Posterior vena cava (tissue), 2 donors: ENCODE results near the gene ATP6V1E1. TPM values are rescaled to one million over a fixed set of nuclear protein-coding genes. Genes with fewer than 3 reads are reported as not detected.
"Not testable (repeated sequence)": the region's sequence is repeated elsewhere in the genome, so short reads cannot be mapped to it uniquely, and the experiment has no call there.

Experiments
- DNase-seq: peaks from one replicate; pipeline ENCODE4 v3.0.0-alpha.2; 2020; ENCODE audit warnings: low spot score
- intact Hi-C, 2 donors: fragments of 100-400 bp; cut with DNase I; formaldehyde crosslinking; loops; one replicate each; pipeline versions ENCODE4 v1.14.1 to v1.14.2; 2022 to 2023
- long read RNA-seq, 2 donors: library from polyadenylated mRNA; unstranded; transcript quantifications; one replicate each; pipeline ENCODE4 v2.0.0, GENCODE V29; 2020 to 2021
- total RNA-seq, 2 donors: library from RNA; stranded (reverse); fragmentation: NEBNext Ultra II Directional; extraction: Animal tissue kit (Norgen Biotek cat#: 25700); gene quantifications; one replicate each; pipeline ENCODE4 v1.2.1, GENCODE V29; 2021
- donor health status: DM: yes; HTN: yes; CAD: no.
- donor health status: DM: yes; HTN: yes; CAD: no.

ATP6V1E1 gene
- total RNA-seq: 100 to 1,000 TPM; 116 to 126 TPM
- long read RNA-seq, donor 1, transcript ATP6V1E1-201 (9 exons, 1,402 nt): major isoform, 14 of 26 reads
- long read RNA-seq, donor 1, partial matches to known transcripts: 11 of 26 reads
- long read RNA-seq, donor 1, other reads (novel, unspliced or antisense): 0 of 26 reads
- long read RNA-seq, donor 2, transcript ATP6V1E1-201 (9 exons, 1,402 nt): major isoform, 108 of 130 reads
- long read RNA-seq, donor 2, partial matches to known transcripts: 16 of 130 reads
- long read RNA-seq, donor 2, other reads (novel, unspliced or antisense): 5 of 130 reads

GRCh38 chr22:17628406-17629172, at the start of gene ATP6V1E1:
Gene ATP6V1E1 (minus strand): TSS chr22:17628749. CDS start chr22:17628635, 114 bp downstream.
- intact Hi-C loops: loop anchor here in 1 of 2 donors (1.0 kb wide), 1 partner anchor 10 kb away; the partner anchor contains the start of gene BCL2L13
- peak; percentile 98 for DNase-seq

- DNase-seq: no peak
- intact Hi-C loops: no loop called here
Measured at GRCh38 chr22:17675584-17675983, 47.0 kb upstream of the ATP6V1E1 start.

- intact Hi-C loops: no loop called here
Measured at GRCh38 chr22:17674152-17674551, 45.6 kb upstream of the ATP6V1E1 start.

GRCh38 chr22:17672417-17672991, 44.0 kb upstream of the ATP6V1E1 start:
- DNase-seq: no peak
- intact Hi-C loops: no loop called here

More at GRCh38 chr22:17674152-17674551, 45.6 kb upstream of the ATP6V1E1 start:
- no peak for DNase-seq

- DNase-seq, intact Hi-C loops: not testable (repeated sequence)
Measured at GRCh38 chr22:17671521-17672092, 43.1 kb upstream of the ATP6V1E1 start.

- DNase-seq: no peak
- intact Hi-C loops: no loop called here
Measured at GRCh38 chr22:17665854-17666253, 37.3 kb upstream of the ATP6V1E1 start.

- intact Hi-C loops: no loop called here
- no peak for DNase-seq
Measured at GRCh38 chr22:17665248-17665647, 36.7 kb upstream of the ATP6V1E1 start.

GRCh38 chr22:17664414-17665055, 36.0 kb upstream of the ATP6V1E1 start:
- no peak for DNase-seq
- intact Hi-C loops: no loop called here

GRCh38 chr22:17656870-17657395, 28.4 kb upstream of the ATP6V1E1 start:
- intact Hi-C loops: no loop called here
- DNase-seq: no peak

GRCh38 chr22:17655289-17655688, 26.7 kb upstream of the ATP6V1E1 start:
- DNase-seq: no peak
- intact Hi-C loops: loop anchor here in 1 of 2 donors (1.0 kb wide), 1 partner anchor 22 kb away; no protein-coding TSS in a partner anchor

GRCh38 chr22:17648569-17648968, 20.0 kb upstream of the ATP6V1E1 start:
- intact Hi-C loops: no loop called here
- DNase-seq: no peak

GRCh38 chr22:17647991-17648390, 19.4 kb upstream of the ATP6V1E1 start:
- intact Hi-C loops: no loop called here
- no peak for DNase-seq

GRCh38 chr22:17647452-17647851, 18.9 kb upstream of the ATP6V1E1 start:
- no peak for DNase-seq
- intact Hi-C loops: no loop called here

GRCh38 chr22:17642357-17642756, 13.8 kb upstream of the ATP6V1E1 start:
- DNase-seq, intact Hi-C loops: not testable (repeated sequence)

GRCh38 chr22:17641269-17641668, 12.7 kb upstream of the ATP6V1E1 start:
- intact Hi-C loops: no loop called here
- no peak for DNase-seq

- DNase-seq: no peak
- intact Hi-C loops: no loop called here
Measured at GRCh38 chr22:17639247-17639741, 10.7 kb upstream of the ATP6V1E1 start.

GRCh38 chr22:17638432-17639246, 10.1 kb upstream of the ATP6V1E1 start, which contains the start of gene BCL2L13:
Gene BCL2L13 (plus strand): TSS chr22:17638757. CDS start chr22:17655712, 16,955 bp downstream.
- peak; percentile 97 for DNase-seq
- intact Hi-C loops: loop anchor here in 1 of 2 donors (1.0 kb wide), 1 partner anchor 9 kb away; no protein-coding TSS in a partner anchor

GRCh38 chr22:17638182-17638431, 9.6 kb upstream of the ATP6V1E1 start:
- intact Hi-C loops: loop anchor here in 1 of 2 donors (1.0 kb wide), 1 partner anchor 9 kb away; no protein-coding TSS in a partner anchor
- no peak for DNase-seq
